Fibroblast of lung (primary cell): ENCODE data around the gene GUCD1. TPM values are rescaled to one million over a fixed set of nuclear protein-coding genes. Genes with fewer than 3 reads are reported as not detected.

ENCODE experiments used
- DNase-seq, 2 donors: peaks; one replicate each; pipeline versions ENCODE4 v3.0.0 to v3.0.0-alpha.2; 2010; ENCODE audit warnings: low read depth in 2 of 2
- H2AFZ ChIP-seq: 2 replicates; pipeline ENCODE4 v1.5.1; 2012; ENCODE audit warnings: low read length, control low read depth, inconsistent platforms
- H3K27ac ChIP-seq: 2 replicates; pipeline ENCODE4 v1.5.1; 2011; ENCODE audit warnings: low read length, control low read depth; ENCODE audit not compliant: insufficient read depth
- H3K27me3 ChIP-seq: 2 replicates; pipeline ENCODE4 v1.5.1; 2011; ENCODE audit warnings: mild to moderate bottlenecking, low read length; ENCODE audit not compliant: control insufficient read depth, insufficient read depth
- H3K36me3 ChIP-seq: 2 replicates; pipeline ENCODE4 v1.5.1; 2011; ENCODE audit warnings: low read length; ENCODE audit not compliant: control insufficient read depth, insufficient read depth
- H3K4me1 ChIP-seq: 2 replicates; pipeline ENCODE4 v1.5.1; 2011; ENCODE audit warnings: low read length; ENCODE audit not compliant: control insufficient read depth, insufficient read depth; ENCODE audit errors: extremely low read depth
- H3K4me2 ChIP-seq: 2 replicates; pipeline ENCODE4 v1.5.1; 2011; ENCODE audit warnings: low read length, control low read depth; ENCODE audit not compliant: insufficient read depth; ENCODE audit errors: extremely low read depth
- H3K4me3 ChIP-seq, 4 experiments: fragments of 200-600 bp in 1 of 4; sonication (generic) in 1 of 4; replicated peaks in 1 of 4; 2 replicates each; pipeline ENCODE4 v1.5.1; 2011 to 2016; ENCODE audit warnings: low read length in 4 of 4, low read depth in 3 of 4, mild to moderate bottlenecking in 3 of 4, control low read depth in 2 of 4, inconsistent platforms in 1 of 4, mixed read lengths in 1 of 4; ENCODE audit not compliant: insufficient read depth in 1 of 4; ENCODE audit errors: control extremely low read depth in 1 of 4
- H3K79me2 ChIP-seq: 2 replicates; pipeline ENCODE4 v1.5.1; 2012; ENCODE audit warnings: mild to moderate bottlenecking, low read length, inconsistent platforms; ENCODE audit not compliant: control insufficient read depth, insufficient read depth
- H3K9ac ChIP-seq: 2 replicates; pipeline ENCODE4 v1.5.1; 2011; ENCODE audit warnings: mild to moderate bottlenecking, low read length, control low read depth; ENCODE audit not compliant: insufficient read depth
- H3K9me3 ChIP-seq: 2 replicates; pipeline ENCODE4 v1.5.1; 2012; ENCODE audit warnings: low read depth, low read length; ENCODE audit not compliant: control insufficient read depth, insufficient read depth
- H4K20me1 ChIP-seq: 2 replicates; pipeline ENCODE4 v1.5.1; 2011; ENCODE audit warnings: low read length; ENCODE audit not compliant: control insufficient read depth, insufficient read depth; ENCODE audit errors: extremely low read depth
- EZH2 ChIP-seq: IDR thresholded peaks from 2 replicates; pipeline ENCODE4 v1.5.1; 2012; ENCODE audit warnings: low read length, control low read depth, mild to moderate bottlenecking; ENCODE audit errors: missing control alignments
- polyA plus RNA-seq, 2 donors: library from polyadenylated mRNA; depleted of rRNA in 1 of 2; stranded (reverse) in 1 of 2; unstranded in 1 of 2; fragments of >200 nt; gene quantifications; 2 replicates each; pipeline ENCODE4 v1.2.1, GENCODE V29; 2011 to 2012; ENCODE audit warnings: missing spikeins in 1 of 2
- total RNA-seq: library from RNA; depleted of rRNA; stranded (reverse); fragments of >200 nt; gene quantifications from 2 replicates; pipeline ENCODE4 v1.2.1, GENCODE V29; 2014
- TF ChIP-seq, protein P1 (sequence below), 2 donors: IDR thresholded peaks in 1 of 2; conservative IDR thresholded peaks in 1 of 2; 1 replicate in 1 of 2; 2 replicates in 1 of 2; pipeline ENCODE4 v1.5.1; 2011 to 2012; ENCODE audit warnings: low read length in 2 of 2, control low read depth in 1 of 2, inconsistent platforms in 1 of 2, low read depth in 1 of 2, mild to moderate bottlenecking in 1 of 2

Gene GUCD1
- total and polyA plus RNA-seq, 2 donors (not counting 1 experiment from before 2014, with no cell fraction given): 83.4 to 178 TPM

DNA sequence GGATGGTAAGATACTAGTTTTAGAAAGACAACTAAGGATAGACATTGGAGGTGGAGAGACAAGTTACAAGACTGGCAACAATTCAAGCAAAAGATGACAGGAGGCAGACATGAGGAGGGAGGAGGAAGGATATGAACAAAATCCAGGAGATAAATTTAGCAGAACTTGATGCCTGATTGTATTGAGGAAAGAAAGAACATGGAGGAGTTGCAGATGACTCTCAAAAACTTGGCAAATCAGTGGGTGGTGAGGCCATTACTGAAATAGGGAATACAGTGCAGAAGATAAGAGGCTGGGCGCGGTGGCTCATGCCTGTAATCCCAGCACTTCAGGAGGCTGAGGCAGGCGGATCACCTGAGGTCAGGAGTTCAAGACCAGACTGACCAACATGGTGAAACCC, 62.5 kb downstream of the GUCD1 start:
- no peak for DNase-seq

More for the DNA sequence above, 62.5 kb downstream of the GUCD1 start:
- Histone ChIP-seq H3K4me2 (no peak overlapping the region), H3K4me1 (no peaks in the 10 kb centered on the region), H3K79me2 (no peaks in the 10 kb centered on the region), H3K4me3 (no peak overlapping the region), H3K36me3 (no peaks in the 10 kb centered on the region), H3K27me3 (peaks cover 24% of the 10 kb centered on the region), H3K27ac (no peak overlapping the region), H4K20me1 (no peaks in the 10 kb centered on the region), H2AFZ (no peak overlapping the region), H3K9ac (no peak overlapping the region), H3K9me3 (no peaks in the 10 kb centered on the region)
- no peak for TF ChIP-seq EZH2
- TF ChIP-seq, protein P1, sequence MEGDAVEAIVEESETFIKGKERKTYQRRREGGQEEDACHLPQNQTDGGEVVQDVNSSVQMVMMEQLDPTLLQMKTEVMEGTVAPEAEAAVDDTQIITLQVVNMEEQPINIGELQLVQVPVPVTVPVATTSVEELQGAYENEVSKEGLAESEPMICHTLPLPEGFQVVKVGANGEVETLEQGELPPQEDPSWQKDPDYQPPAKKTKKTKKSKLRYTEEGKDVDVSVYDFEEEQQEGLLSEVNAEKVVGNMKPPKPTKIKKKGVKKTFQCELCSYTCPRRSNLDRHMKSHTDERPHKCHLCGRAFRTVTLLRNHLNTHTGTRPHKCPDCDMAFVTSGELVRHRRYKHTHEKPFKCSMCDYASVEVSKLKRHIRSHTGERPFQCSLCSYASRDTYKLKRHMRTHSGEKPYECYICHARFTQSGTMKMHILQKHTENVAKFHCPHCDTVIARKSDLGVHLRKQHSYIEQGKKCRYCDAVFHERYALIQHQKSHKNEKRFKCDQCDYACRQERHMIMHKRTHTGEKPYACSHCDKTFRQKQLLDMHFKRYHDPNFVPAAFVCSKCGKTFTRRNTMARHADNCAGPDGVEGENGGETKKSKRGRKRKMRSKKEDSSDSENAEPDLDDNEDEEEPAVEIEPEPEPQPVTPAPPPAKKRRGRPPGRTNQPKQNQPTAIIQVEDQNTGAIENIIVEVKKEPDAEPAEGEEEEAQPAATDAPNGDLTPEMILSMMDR (conservative IDR thresholded peaks at IDR 0.05 in 1 of 2, IDR thresholded peaks at IDR 0.05 in 1 of 2; ENCODE audit: low read depth in 1 of 2, low read length in 2 of 2): no peak

Other genes with a start within 250 kb of the GUCD1 start
- gene ADORA2A, start 127.5 kb downstream of the GUCD1 start, total RNA-seq: 0.77 and 1.5 TPM in 2 replicates
- gene ADORA2A, start 127.5 kb downstream of the GUCD1 start, polyA plus RNA-seq: 0.42 and 0.78 TPM in 2 replicates
- under 0.01 TPM in 1 of 2 replicates, not detected in the other for gene UPB1, start 59.8 kb downstream of the GUCD1 start, total RNA-seq
- gene UPB1, start 59.8 kb downstream of the GUCD1 start, polyA plus RNA-seq: 0.05 TPM in 1 of 2 replicates, not detected in the other
- gene SNRPD3, start 861 bp upstream of the GUCD1 start, total RNA-seq: 89.9 and 114 TPM in 2 replicates
- 151 and 221 TPM in 2 replicates for gene SNRPD3, start 861 bp upstream of the GUCD1 start, polyA plus RNA-seq
- 5.6 and 7.9 TPM in 2 replicates for gene LRRC75B, start 37.9 kb upstream of the GUCD1 start, total RNA-seq
- 2.8 and 2.9 TPM in 2 replicates for gene LRRC75B, start 37.9 kb upstream of the GUCD1 start, polyA plus RNA-seq
- 1.3 and 2.0 TPM in 2 replicates for gene GGT1, start 48.1 kb upstream of the GUCD1 start, total RNA-seq
- 0.33 and 0.37 TPM in 2 replicates for gene GGT1, start 48.1 kb upstream of the GUCD1 start, polyA plus RNA-seq
- not detected in 2 replicates for gene PIWIL3, start 219.6 kb upstream of the GUCD1 start, total RNA-seq
- gene PIWIL3, start 219.6 kb upstream of the GUCD1 start, polyA plus RNA-seq: not detected in 2 replicates